Neuronal stem cell (in vitro differentiated cells): ENCODE measurements around the gene E2F3.

Source experiments
- DNase-seq: peaks from one replicate; pipeline ENCODE4 v3.0.0-alpha.2; 2013; ENCODE audit warnings: low spot score
- H2AFZ ChIP-seq: one replicate; pipeline ENCODE4 v1.6.1; 2013; ENCODE audit warnings: mild to moderate bottlenecking, low read length, inconsistent platforms
- H2AK5ac ChIP-seq: 2 replicates; pipeline ENCODE4 v1.6.1; 2013; ENCODE audit warnings: low read depth, mild to moderate bottlenecking, inconsistent platforms, low read length, moderate library complexity, mixed read lengths
- H2BK120ac ChIP-seq: 2 replicates; pipeline ENCODE4 v1.6.1; 2013; ENCODE audit warnings: low read depth, mild to moderate bottlenecking, inconsistent platforms, low read length, moderate library complexity, mixed read lengths
- H2BK12ac ChIP-seq: one replicate; pipeline ENCODE4 v1.6.1; 2013; ENCODE audit warnings: low read length, inconsistent platforms
- H2BK15ac ChIP-seq: 2 replicates; pipeline ENCODE4 v1.6.1; 2013; ENCODE audit warnings: mild to moderate bottlenecking, low read length, inconsistent platforms, mixed read lengths
- H2BK5ac ChIP-seq: one replicate; pipeline ENCODE4 v1.6.1; 2013; ENCODE audit warnings: inconsistent platforms, mild to moderate bottlenecking, low read length, moderate library complexity
- H3K14ac ChIP-seq: one replicate; pipeline ENCODE4 v1.6.1; 2013; ENCODE audit warnings: low read length, inconsistent platforms
- H3K18ac ChIP-seq: 2 replicates; pipeline ENCODE4 v1.6.1; 2013; ENCODE audit warnings: low read length, inconsistent platforms
- H3K23ac ChIP-seq: 2 replicates; pipeline ENCODE4 v1.6.1; 2013; ENCODE audit warnings: low read depth, mild to moderate bottlenecking, mixed read lengths, low read length, inconsistent platforms; ENCODE audit not compliant: poor library complexity
- H3K27ac ChIP-seq: replicated peaks from 3 replicates; pipeline ENCODE4 v1.5.1; 2013; ENCODE audit warnings: low read length, inconsistent platforms
- H3K27me3 ChIP-seq, 3 experiments: 2 replicates each; pipeline ENCODE4 v1.6.1; 2013; ENCODE audit warnings: low read length in 3 of 3, mild to moderate bottlenecking in 2 of 3, inconsistent platforms in 1 of 3, low read depth in 1 of 3, mixed read lengths in 1 of 3, moderate library complexity in 1 of 3; ENCODE audit not compliant: control insufficient read depth in 3 of 3, insufficient read depth in 3 of 3
- H3K36me3 ChIP-seq, 2 donors: replicated peaks in 1 of 2; 2 replicates each; pipeline ENCODE4 v1.6.1; 2013; ENCODE audit warnings: low read length in 2 of 2; ENCODE audit not compliant: control insufficient read depth in 2 of 2, insufficient read depth in 2 of 2
- H3K4ac ChIP-seq: 2 replicates; pipeline ENCODE4 v1.6.1; 2013; ENCODE audit warnings: inconsistent platforms, mild to moderate bottlenecking, low read length, moderate library complexity
- H3K4me1 ChIP-seq, 2 donors: 1 replicate in 1 of 2; 2 replicates in 1 of 2; pipeline ENCODE4 v1.6.1; 2013; ENCODE audit warnings: low read length in 2 of 2, low read depth in 1 of 2; ENCODE audit not compliant: control insufficient read depth in 2 of 2, insufficient read depth in 1 of 2
- H3K4me2 ChIP-seq: one replicate; pipeline ENCODE4 v1.6.1; 2013; ENCODE audit warnings: mild to moderate bottlenecking, low read length, inconsistent platforms; ENCODE audit not compliant: insufficient read depth, poor library complexity, severe bottlenecking
- H3K4me3 ChIP-seq, 2 donors: 2 replicates each; pipeline ENCODE4 v1.5.1; 2013; ENCODE audit warnings: low read length in 2 of 2, mild to moderate bottlenecking in 2 of 2, inconsistent platforms in 1 of 2, moderate library complexity in 1 of 2
- H3K79me1 ChIP-seq: one replicate; pipeline ENCODE4 v1.6.1; 2013; ENCODE audit warnings: low read depth, mild to moderate bottlenecking, inconsistent platforms, low read length, moderate library complexity
- H3K9ac ChIP-seq: one replicate; pipeline ENCODE4 v1.6.1; 2013; ENCODE audit warnings: mild to moderate bottlenecking, low read depth, low read length, inconsistent platforms; ENCODE audit not compliant: poor library complexity
- H3K9me3 ChIP-seq, 2 donors: replicated peaks in 1 of 2; 2 replicates each; pipeline versions ENCODE3 to v1.6.1; 2013; ENCODE audit warnings: low read length in 2 of 2, mild to moderate bottlenecking in 2 of 2, inconsistent platforms in 1 of 2, low read depth in 1 of 2, mixed read lengths in 1 of 2, moderate library complexity in 1 of 2; ENCODE audit not compliant: control insufficient read depth in 2 of 2, insufficient read depth in 1 of 2
- H4K8ac ChIP-seq: one replicate; pipeline ENCODE4 v1.6.1; 2013; ENCODE audit warnings: low read depth, mild to moderate bottlenecking, inconsistent platforms, low read length, moderate library complexity
- H4K91ac ChIP-seq: one replicate; pipeline ENCODE4 v1.6.1; 2013; ENCODE audit warnings: low read length, low read depth, mild to moderate bottlenecking, inconsistent platforms; ENCODE audit not compliant: poor library complexity
- WGBS, 2 donors: extraction: QIAGEN DNeasy Blood & Tissue Kit; methylation state at CpG; one replicate each; pipeline ENCODE4 v1.1.7; 2013; ENCODE audit warnings: missing lambda C conversion rate in 2 of 2, mixed read lengths in 1 of 2; ENCODE audit not compliant: insufficient read length in 2 of 2, insufficient replicate concordance in 1 of 2; ENCODE audit errors: extremely low coverage in 2 of 2; 5-methylcytosine and 5-hydroxymethylcytosine counted together

Gene E2F3

GRCh38 chr6:20403766-20404640 lies 2.3 kb downstream of the E2F3 start:
- Histone ChIP-seq H3K9ac (peak overlapping the region; percentile 86), H2BK5ac (peak overlapping the region; percentile 82), H3K23ac (peak overlapping the region; percentile 83), H2AFZ (peak overlapping the region; percentile 89), H3K4ac (no peak overlapping the region), H2AK5ac (peak overlapping the region; percentile 75), H3K4me1 (peaks cover 0 to 1% of the 10 kb centered on the region in 2 donors), H3K27me3 (no peaks in the 10 kb centered on the region), H4K91ac (no peak overlapping the region), H3K9me3 (no peaks in the 10 kb centered on the region), H3K4me3 (peak overlapping the region; percentile 65 to 86), H3K4me2 (peak overlapping the region; percentile 77), H4K8ac (no peak overlapping the region), H3K36me3 (peaks cover 0 to 43% of the 10 kb centered on the region in 2 donors), H3K79me1 (peaks cover 2% of the 10 kb centered on the region), H2BK15ac (no peak overlapping the region), H3K18ac (peak overlapping the region; percentile 98), H2BK120ac (no peak overlapping the region), H3K14ac (no peak overlapping the region), H2BK12ac (peak overlapping the region; percentile 25), H3K27ac (peak overlapping the region; percentile 90)
- peak; percentile 56 for DNase-seq
- WGBS, 2 donors: no CpG with 5 or more reads among the region's 38 CpGs

GRCh38 chr6:20404641-20405032 lies 3.0 kb downstream of the E2F3 start:
- Histone ChIP-seq H3K23ac (no peak overlapping the region), H3K4me3 (peak overlapping the region; percentile 65 to 86), H3K18ac (no peak overlapping the region), H3K27ac (no peak overlapping the region), H3K9ac (no peak overlapping the region), H3K79me1 (peaks cover 2% of the 10 kb centered on the region), H3K14ac (no peak overlapping the region), H4K8ac (no peak overlapping the region), H2BK15ac (no peak overlapping the region), H2BK12ac (no peak overlapping the region), H3K27me3 (no peaks in the 10 kb centered on the region), H2AK5ac (no peak overlapping the region), H3K4ac (no peak overlapping the region), H3K4me2 (peak overlapping the region; percentile 77), H4K91ac (no peak overlapping the region), H2AFZ (peak overlapping the region; percentile 89), H3K36me3 (peaks cover 0 to 50% of the 10 kb centered on the region in 2 donors), H2BK120ac (no peak overlapping the region), H3K4me1 (peaks cover 0 to 1% of the 10 kb centered on the region in 2 donors), H3K9me3 (no peaks in the 10 kb centered on the region), H2BK5ac (no peak overlapping the region)
- peak; percentile 12 for DNase-seq
- WGBS, 2 donors: no CpG with 5 or more reads among the region's 6 CpGs

GRCh38 chr6:20408851-20409250 lies 7.2 kb downstream of the E2F3 start:
- H4K8ac ChIP-seq: no peak overlapping the region
- H3K9ac ChIP-seq: no peak overlapping the region
- H3K4me3 ChIP-seq: no peak overlapping the region
- H3K79me1 ChIP-seq: peaks cover 6% of the 10 kb centered on the region
- H2AFZ ChIP-seq: no peak overlapping the region
- no peak overlapping the region for H2BK15ac ChIP-seq
- DNase-seq: no peak
- H3K18ac ChIP-seq: no peak overlapping the region
- H2BK12ac ChIP-seq: no peak overlapping the region
- no peak overlapping the region for H3K14ac ChIP-seq
- H2BK5ac ChIP-seq: no peak overlapping the region
- H3K36me3 ChIP-seq: peaks cover 8 to 92% of the 10 kb centered on the region in 2 donors
- no peak overlapping the region for H2BK120ac ChIP-seq
- no peak overlapping the region for H3K23ac ChIP-seq
- no peak overlapping the region for H3K4me2 ChIP-seq
- H3K4me1 ChIP-seq: peaks cover 0 to 6% of the 10 kb centered on the region in 2 donors
- H3K27me3 ChIP-seq: no peaks in the 10 kb centered on the region
- no CpG with 5 or more reads among the region's 4 CpGs for WGBS, 2 donors
- peaks cover 0 to 1% of the 10 kb centered on the region in 2 donors for H3K9me3 ChIP-seq
- no peak overlapping the region for H4K91ac ChIP-seq
- H2AK5ac ChIP-seq: no peak overlapping the region
- no peak overlapping the region for H3K4ac ChIP-seq
- H3K27ac ChIP-seq: no peak overlapping the region

DNA sequence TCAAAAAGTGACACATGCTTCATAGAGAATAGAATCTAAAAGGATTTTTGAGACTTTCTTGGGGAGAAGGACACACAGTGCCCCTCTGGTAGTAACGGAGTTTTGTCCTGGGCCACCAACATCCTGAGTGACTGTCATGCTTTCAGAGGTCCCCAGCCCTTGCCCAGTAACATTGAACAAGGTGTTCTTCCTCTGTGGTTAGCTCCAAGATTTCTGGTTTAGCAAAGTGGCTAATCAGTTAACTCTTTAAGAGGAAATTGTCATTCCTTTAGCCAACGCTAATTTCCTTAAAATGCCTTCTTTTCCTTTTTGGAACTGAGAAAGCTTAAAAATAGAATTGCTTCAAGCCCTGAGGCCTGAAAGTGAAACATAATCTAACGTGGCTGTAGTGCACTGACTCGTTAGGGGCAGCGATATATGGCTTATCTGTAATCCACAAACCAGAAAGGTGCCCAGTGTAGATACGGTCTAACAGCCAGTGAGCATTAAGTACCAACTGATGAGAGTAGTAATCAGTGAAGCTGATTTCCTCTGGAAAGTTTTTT lies 7.8 kb downstream of the E2F3 start:
- no peak overlapping the region for H3K4ac ChIP-seq
- no peak overlapping the region for H2AK5ac ChIP-seq
- H2BK5ac ChIP-seq: no peak overlapping the region
- H3K23ac ChIP-seq: no peak overlapping the region
- H3K79me1 ChIP-seq: peaks cover 6% of the 10 kb centered on the region
- H2BK15ac ChIP-seq: no peak overlapping the region
- no peak overlapping the region for H3K18ac ChIP-seq
- H3K36me3 ChIP-seq: peaks cover 8 to 98% of the 10 kb centered on the region in 2 donors
- no peak overlapping the region for H3K4me3 ChIP-seq
- no peak overlapping the region for H2AFZ ChIP-seq
- no peak overlapping the region for H2BK12ac ChIP-seq
- no peak overlapping the region for H4K91ac ChIP-seq
- DNase-seq: no peak
- no peak overlapping the region for H4K8ac ChIP-seq
- no peak overlapping the region for H3K14ac ChIP-seq
- no CpG with 5 or more reads among the region's 6 CpGs for WGBS, 2 donors
- peaks cover 0 to 6% of the 10 kb centered on the region in 2 donors for H3K4me1 ChIP-seq
- H3K27me3 ChIP-seq: no peaks in the 10 kb centered on the region
- peaks cover 0 to 1% of the 10 kb centered on the region in 2 donors for H3K9me3 ChIP-seq
- H2BK120ac ChIP-seq: no peak overlapping the region
- no peak overlapping the region for H3K9ac ChIP-seq
- no peak overlapping the region for H3K27ac ChIP-seq
- H3K4me2 ChIP-seq: no peak overlapping the region
